ENCODE results near the gene CACNA2D3. TPM values are rescaled to one million over a fixed set of nuclear protein-coding genes. Genes with fewer than 3 reads are reported as not detected.

The CACNA2D3 gene
- total RNA-seq, 2 donors from 2014 or later: 0.42 to 0.98 TPM

GRCh38 chr3:54511766-54512365 lies 389.5 kb downstream of the CACNA2D3 start:
- no peak overlapping the region for H3K9ac ChIP-seq (ENCODE audit: low read depth in 2 of 2, low read length in 2 of 2)
- H3K27ac ChIP-seq: no peak overlapping the region
- intact Hi-C loops (cut with DNase I): no loop called here
- no peak overlapping the region for H3K4me3 ChIP-seq
- no peak for TF ChIP-seq CTCF (IDR thresholded peaks at IDR 0.05)
- H3K27me3 ChIP-seq: no peaks in the 10 kb centered on the region
- H3K36me3 ChIP-seq: no peaks in the 10 kb centered on the region
- no peaks in the 10 kb centered on the region for H3K9me3 ChIP-seq
- no peak for DNase-seq
- no peaks in the 10 kb centered on the region for H3K4me1 ChIP-seq

GRCh38 chr3:54514006-54514405 lies 391.7 kb downstream of the CACNA2D3 start:
- H3K27ac ChIP-seq: no peak overlapping the region
- no peaks in the 10 kb centered on the region for H3K27me3 ChIP-seq
- no peak overlapping the region for H3K9ac ChIP-seq (ENCODE audit: low read depth in 2 of 2, low read length in 2 of 2)
- no peaks in the 10 kb centered on the region for H3K9me3 ChIP-seq
- H3K36me3 ChIP-seq: no peaks in the 10 kb centered on the region
- H3K4me1 ChIP-seq: no peaks in the 10 kb centered on the region
- TF ChIP-seq CTCF (IDR thresholded peaks at IDR 0.05): no peak
- no peak overlapping the region for H3K4me3 ChIP-seq
- intact Hi-C loops (cut with DNase I): no loop called here
- DNase-seq: no peak

GRCh38 chr3:54514416-54514815 lies 392.1 kb downstream of the CACNA2D3 start:
- no peaks in the 10 kb centered on the region for H3K4me1 ChIP-seq
- H3K9me3 ChIP-seq: no peaks in the 10 kb centered on the region
- intact Hi-C loops (cut with DNase I): no loop called here
- no peaks in the 10 kb centered on the region for H3K36me3 ChIP-seq
- H3K4me3 ChIP-seq: no peak overlapping the region
- no peak for TF ChIP-seq CTCF (IDR thresholded peaks at IDR 0.05)
- DNase-seq: no peak
- H3K27me3 ChIP-seq: no peaks in the 10 kb centered on the region
- no peak overlapping the region for H3K9ac ChIP-seq (ENCODE audit: low read depth in 2 of 2, low read length in 2 of 2)
- H3K27ac ChIP-seq: no peak overlapping the region

- Histone ChIP-seq H3K36me3 (no peaks in the 10 kb centered on the region), H3K4me3 (no peak overlapping the region), H3K9me3 (no peaks in the 10 kb centered on the region), H3K9ac (ENCODE audit: low read depth in 2 of 2, low read length in 2 of 2) (no peak overlapping the region), H3K27ac (no peak overlapping the region), H3K27me3 (no peaks in the 10 kb centered on the region), H3K4me1 (no peaks in the 10 kb centered on the region)
- intact Hi-C loops (cut with DNase I): no loop called here
- no peak for DNase-seq
- TF ChIP-seq CTCF (IDR thresholded peaks at IDR 0.05): no peak
These were observed 393.3 kb downstream of the CACNA2D3 start for GRCh38 chr3:54515441-54516213.

GRCh38 chr3:54517424-54517823 lies 395.1 kb downstream of the CACNA2D3 start:
- Histone ChIP-seq H3K27ac (no peak overlapping the region), H3K4me3 (no peak overlapping the region), H3K36me3 (no peaks in the 10 kb centered on the region), H3K9me3 (no peaks in the 10 kb centered on the region), H3K9ac (ENCODE audit: low read depth in 2 of 2, low read length in 2 of 2) (no peak overlapping the region), H3K4me1 (no peaks in the 10 kb centered on the region), H3K27me3 (no peaks in the 10 kb centered on the region)
- no peak for DNase-seq
- no peak for TF ChIP-seq CTCF (IDR thresholded peaks at IDR 0.05)
- intact Hi-C loops (cut with DNase I): no loop called here

All from colonic mucosa (tissue), 4 donors.